NT2/D1 (cell line): ENCODE results near the gene MAX.

Experiments
- DNase-seq: peaks from one replicate; pipeline ENCODE4 v3.0.0-alpha.2; 2011; ENCODE audit warnings: low read depth, low spot score
- H3K27me3 ChIP-seq: 2 replicates; pipeline ENCODE4 v1.6.0; 2011; ENCODE audit warnings: mild to moderate bottlenecking; ENCODE audit not compliant: insufficient read length, insufficient read depth
- H3K36me3 ChIP-seq: 2 replicates; pipeline ENCODE4 v1.6.1; 2011; ENCODE audit warnings: mild to moderate bottlenecking, low read length, mixed read lengths; ENCODE audit not compliant: insufficient read depth, insufficient read length
- H3K4me1 ChIP-seq: 2 replicates; pipeline ENCODE4 v1.5.1; 2011; ENCODE audit not compliant: insufficient read depth, insufficient read length
- H3K4me3 ChIP-seq: 2 replicates; pipeline ENCODE4 v1.5.1; 2011; ENCODE audit warnings: low read depth; ENCODE audit not compliant: insufficient read length
- H3K9ac ChIP-seq: 2 replicates; pipeline ENCODE4 v1.6.0; 2011; ENCODE audit warnings: low read depth; ENCODE audit not compliant: insufficient read length
- H3K9me3 ChIP-seq: 2 replicates; pipeline ENCODE4 v1.5.1; 2011; ENCODE audit warnings: mild to moderate bottlenecking, low read length; ENCODE audit not compliant: insufficient read depth
- SUZ12 ChIP-seq: IDR thresholded peaks from 2 replicates; pipeline ENCODE4 v1.6.1; 2011; ENCODE audit not compliant: insufficient read length, insufficient read depth; ENCODE audit errors: extremely low read depth
- YY1 ChIP-seq: IDR thresholded peaks from 2 replicates; pipeline ENCODE4 v1.6.1; 2011; ENCODE audit not compliant: insufficient read length, insufficient read depth
- ZNF274 ChIP-seq: IDR thresholded peaks from 2 replicates; pipeline ENCODE4 v1.6.1; 2011; ENCODE audit warnings: mild to moderate bottlenecking, low read depth, low read length

MAX gene

GRCh38 chr14:65079768-65080167 lies 22.5 kb downstream of the MAX start:
- Histone ChIP-seq H3K36me3 (peaks cover 73% of the 10 kb centered on the region), H3K4me3 (no peak overlapping the region), H3K27me3 (no peaks in the 10 kb centered on the region), H3K4me1 (no peaks in the 10 kb centered on the region), H3K9ac (no peak overlapping the region), H3K9me3 (no peaks in the 10 kb centered on the region)
- no peak for DNase-seq
- TF ChIP-seq SUZ12: no peak
- TF ChIP-seq ZNF274: no peak

DNA sequence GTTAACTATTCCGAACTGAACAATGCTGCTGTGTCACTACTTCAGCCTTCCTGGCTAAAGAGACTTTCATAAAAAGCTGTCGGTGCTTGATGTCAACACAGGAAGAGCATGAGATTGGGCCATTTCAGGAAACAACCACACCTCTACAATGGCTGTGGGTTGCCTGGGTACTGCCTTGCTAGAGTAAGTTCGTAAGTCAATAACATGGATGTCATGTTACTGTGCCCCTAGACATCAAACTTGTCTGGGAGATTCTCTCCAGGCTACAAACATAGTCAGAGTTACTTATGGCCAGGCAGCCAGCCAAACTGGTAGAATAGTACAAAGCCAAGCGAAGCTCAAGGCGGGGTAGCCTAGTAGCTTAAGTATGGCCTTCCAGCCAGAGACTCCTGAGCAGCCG lies 23.1 kb downstream of the MAX start:
- Histone ChIP-seq H3K9me3 (no peaks in the 10 kb centered on the region), H3K27me3 (no peaks in the 10 kb centered on the region), H3K36me3 (peaks cover 77% of the 10 kb centered on the region), H3K4me1 (no peaks in the 10 kb centered on the region), H3K9ac (no peak overlapping the region), H3K4me3 (no peak overlapping the region)
- TF ChIP-seq YY1 (no peak), ZNF274 (no peak), SUZ12 (no peak)
- no peak for DNase-seq

DNA sequence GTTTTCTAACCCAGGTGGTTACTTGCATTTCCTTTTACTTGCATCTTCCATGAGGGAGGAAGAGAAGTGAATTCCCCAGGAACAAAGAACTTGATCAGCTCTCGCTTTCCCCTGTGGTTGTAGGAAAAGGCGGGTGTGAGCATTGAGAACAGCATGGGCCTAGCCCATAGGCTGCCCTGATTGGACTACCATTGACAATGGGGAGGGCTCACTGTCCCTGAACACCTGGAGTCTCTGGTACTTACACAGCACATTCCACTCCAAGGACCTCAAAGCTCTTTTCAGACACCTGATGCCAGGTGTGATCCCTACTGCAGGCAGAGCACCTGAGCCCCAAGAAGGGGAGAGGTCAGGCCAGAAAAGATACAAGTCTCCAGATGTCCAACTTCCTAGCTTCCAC lies 25.0 kb downstream of the MAX start:
- no peak for DNase-seq
- Histone ChIP-seq H3K9ac (no peak overlapping the region), H3K4me3 (no peak overlapping the region), H3K36me3 (peaks cover 74% of the 10 kb centered on the region), H3K4me1 (no peaks in the 10 kb centered on the region), H3K27me3 (no peaks in the 10 kb centered on the region), H3K9me3 (no peaks in the 10 kb centered on the region)
- TF ChIP-seq ZNF274 (no peak), SUZ12 (no peak), YY1 (no peak)

- H3K4me3 ChIP-seq: no peak overlapping the region
- H3K36me3 ChIP-seq: peaks cover 64% of the 10 kb centered on the region
- no peak for DNase-seq
- no peaks in the 10 kb centered on the region for H3K27me3 ChIP-seq
- no peaks in the 10 kb centered on the region for H3K4me1 ChIP-seq
- TF ChIP-seq SUZ12 (no peak), YY1 (no peak), ZNF274 (no peak)
- no peaks in the 10 kb centered on the region for H3K9me3 ChIP-seq
- H3K9ac ChIP-seq: no peak overlapping the region
Observed at GRCh38 chr14:65075628-65076325, 26.5 kb downstream of the MAX start.

GRCh38 chr14:65074449-65075150 lies 27.7 kb downstream of the MAX start:
- H3K27me3 ChIP-seq: no peaks in the 10 kb centered on the region
- H3K4me1 ChIP-seq: no peaks in the 10 kb centered on the region
- no peaks in the 10 kb centered on the region for H3K9me3 ChIP-seq
- no peak overlapping the region for H3K4me3 ChIP-seq
- peaks cover 59% of the 10 kb centered on the region for H3K36me3 ChIP-seq
- TF ChIP-seq SUZ12 (no peak), ZNF274 (no peak), YY1 (no peak)
- no peak for DNase-seq
- H3K9ac ChIP-seq: no peak overlapping the region

DNA sequence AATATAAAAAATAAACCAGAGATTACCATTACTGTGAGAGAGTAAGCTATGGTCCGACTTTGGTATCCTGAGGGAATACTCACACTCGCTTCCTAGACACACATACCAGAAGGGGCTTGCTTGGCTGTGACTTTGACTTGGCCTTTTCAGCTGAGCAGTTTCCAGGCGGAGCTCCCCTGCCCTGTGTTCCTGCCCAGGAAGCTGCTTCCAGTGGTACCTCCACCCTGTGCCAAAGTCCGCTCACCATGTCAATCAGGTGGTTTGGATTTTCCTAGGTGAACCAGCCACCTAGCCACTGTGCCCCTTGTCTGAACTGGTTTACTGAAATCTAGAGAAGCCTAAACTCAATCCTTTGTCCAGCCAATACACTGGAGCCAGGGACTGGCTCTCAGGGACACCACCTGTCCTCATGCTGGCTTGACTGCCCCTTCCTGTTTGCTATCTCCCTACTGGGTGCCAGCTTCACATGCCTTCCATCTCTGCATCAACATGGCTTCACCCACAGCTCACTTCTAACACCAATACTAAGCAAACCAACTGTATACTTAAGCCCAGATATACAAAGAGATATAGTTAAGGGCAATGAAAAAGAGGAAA lies 28.6 kb downstream of the MAX start:
- H3K4me3 ChIP-seq: no peak overlapping the region
- H3K36me3 ChIP-seq: peaks cover 57% of the 10 kb centered on the region
- H3K9me3 ChIP-seq: no peaks in the 10 kb centered on the region
- H3K9ac ChIP-seq: no peak overlapping the region
- H3K4me1 ChIP-seq: no peaks in the 10 kb centered on the region
- no peak for TF ChIP-seq YY1
- no peak for TF ChIP-seq ZNF274
- no peak for TF ChIP-seq SUZ12
- H3K27me3 ChIP-seq: no peaks in the 10 kb centered on the region
- no peak for DNase-seq

DNA sequence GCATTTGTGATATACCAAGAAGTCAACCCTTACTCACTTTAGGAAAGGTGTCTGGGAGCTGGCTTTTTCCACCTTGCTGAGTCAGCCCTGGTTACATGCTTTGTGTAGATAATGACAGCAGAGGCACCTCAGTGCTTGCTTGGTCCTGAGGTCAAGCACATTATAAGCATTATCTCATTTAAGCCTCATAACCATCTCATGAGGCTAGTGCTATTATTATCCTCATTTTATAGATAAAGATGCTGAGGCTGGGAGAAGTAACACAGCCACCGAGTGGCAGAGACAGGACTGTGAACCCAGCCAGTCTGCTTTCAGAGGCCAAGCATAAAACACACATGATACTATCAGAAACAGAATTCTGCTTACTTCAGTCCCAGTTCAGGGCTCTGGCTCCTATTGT lies 29.4 kb downstream of the MAX start:
- TF ChIP-seq YY1 (no peak), SUZ12 (no peak), ZNF274 (no peak)
- Histone ChIP-seq H3K36me3 (peaks cover 56% of the 10 kb centered on the region), H3K9ac (no peak overlapping the region), H3K9me3 (no peaks in the 10 kb centered on the region), H3K27me3 (no peaks in the 10 kb centered on the region), H3K4me1 (no peaks in the 10 kb centered on the region), H3K4me3 (no peak overlapping the region)
- no peak for DNase-seq
